HepG2 (cell line): ENCODE data around the gene NFE2L1. TPM values are rescaled to one million over a fixed set of nuclear protein-coding genes. Genes with fewer than 3 reads are reported as not detected.

Source experiments
- ATAC-seq: fragments of 200-7000 bp; cut with Tn5 transposase; 3 replicates; pipeline ENCODE4 v1.9.1; 2020; ENCODE audit warnings: mild to moderate bottlenecking, moderate library complexity
- BruUV-seq: library from RNA; stranded (reverse); fragments of 400-500 nt; replicated peaks from 2 replicates; lab custom pipeline; 2021; lab: Mats Ljungman, UMichigan
- CTCF ChIA-PET: fragments of 300-600 bp; formaldehyde crosslinking; extraction: SDS; loops from one replicate; lab custom pipeline; 2021; ENCODE audit warnings: low total read pairs, inconsistent platforms, low intra/inter-chr PET ratio; lab: Yijun Ruan, JAX
- POLR2A ChIA-PET: fragments of 350-600 bp; sonication (Branson Sonifier 250); formaldehyde crosslinking; loops from one replicate; lab custom pipeline; 2020; ENCODE audit warnings: antibody characterized with exemption, inconsistent platforms; lab: Yijun Ruan, JAX
- DNase-seq: peaks from one replicate; pipeline ENCODE4 v3.0.0-alpha.2; 2015; ENCODE audit warnings: low spot score
- FAIRE-seq: peaks from 3 replicates; lab custom pipeline; 2011; peaks lifted over from hg19 to GRCh38; lab: Jason Lieb, UNC
- H2AFZ ChIP-seq: one replicate; pipeline ENCODE4 v1.6.1; 2011; ENCODE audit warnings: low read length, inconsistent platforms
- H3K27ac ChIP-seq: fragments of 300-600 bp; 3 replicates; pipeline ENCODE4 v1.8.0; 2011; ENCODE audit warnings: mixed run types, mild to moderate bottlenecking, mixed read lengths, low read length, inconsistent platforms; ENCODE audit not compliant: insufficient read depth; ENCODE audit errors: extremely low read length
- H3K27me3 ChIP-seq, 2 experiments: fragments of 200-600 bp in 1 of 2; 2 replicates in 1 of 2; 3 replicates in 1 of 2; pipeline versions ENCODE4 v1.6.0 to v1.8.0; 2011; ENCODE audit warnings: low read length in 2 of 2, mild to moderate bottlenecking in 2 of 2, moderate library complexity in 2 of 2, inconsistent platforms in 1 of 2; ENCODE audit not compliant: insufficient read depth in 2 of 2, control insufficient read depth in 1 of 2
- H3K36me3 ChIP-seq, 2 experiments: fragments of 200-600 bp in 1 of 2; replicated peaks in 1 of 2; 2 replicates in 1 of 2; 3 replicates in 1 of 2; pipeline versions ENCODE4 v1.5.1 to v1.8.0; 2011; ENCODE audit warnings: low read length in 2 of 2, inconsistent platforms in 1 of 2; ENCODE audit not compliant: insufficient read depth in 2 of 2, control insufficient read depth in 1 of 2
- H3K4me1 ChIP-seq: 2 replicates; pipeline ENCODE4 v1.5.1; 2012; ENCODE audit warnings: low read length, inconsistent platforms; ENCODE audit not compliant: insufficient read depth
- H3K4me2 ChIP-seq: 2 replicates; pipeline ENCODE4 v1.6.0; 2011; ENCODE audit warnings: low read depth, low read length, inconsistent platforms
- H3K4me3 ChIP-seq, 3 experiments: fragments of 200-600 bp in 1 of 3; sonication (generic), shearing (Covaris generic) in 1 of 3; replicated peaks in 1 of 3; 2 replicates each; pipeline ENCODE4 v1.5.1; 2011 to 2016; ENCODE audit warnings: low read length in 3 of 3, inconsistent platforms in 2 of 3, low read depth in 2 of 3, mild to moderate bottlenecking in 2 of 3, control low read depth in 1 of 3, mixed read lengths in 1 of 3; ENCODE audit not compliant: insufficient read depth in 1 of 3
- H3K79me2 ChIP-seq: one replicate; pipeline ENCODE4 v1.6.1; 2011; ENCODE audit warnings: low read length, inconsistent platforms; ENCODE audit not compliant: insufficient read depth
- H3K9ac ChIP-seq: 2 replicates; pipeline ENCODE4 v1.6.0; 2011; ENCODE audit warnings: mild to moderate bottlenecking, low read depth, low read length, inconsistent platforms; ENCODE audit not compliant: insufficient read depth
- H3K9me3 ChIP-seq: 2 replicates; pipeline ENCODE4 v1.5.1; 2012; ENCODE audit warnings: mild to moderate bottlenecking, low read length
- H4K20me1 ChIP-seq: 2 replicates; pipeline ENCODE4 v1.6.0; 2011; ENCODE audit warnings: inconsistent platforms, mild to moderate bottlenecking, low read length, moderate library complexity; ENCODE audit not compliant: insufficient read depth
- CBX5 ChIP-seq: sonication (generic); formaldehyde crosslinking; IDR thresholded peaks from 2 replicates; pipeline ENCODE4 v1.4.0; 2020; ENCODE audit warnings: missing genetic modification reagents, borderline replicate concordance
- FOXA1 ChIP-seq, 2 experiments: fragments of 450-650 bp in 1 of 2; sonication (generic) in 1 of 2; formaldehyde crosslinking in 1 of 2; IDR thresholded peaks; 2 replicates each; pipeline versions ENCODE4 v1.4.0 to v1.6.1; 2016 to 2020; ENCODE audit warnings: missing genetic modification reagents in 1 of 2
- HNF4A ChIP-seq: sonication (generic); formaldehyde crosslinking; IDR thresholded peaks from 2 replicates; pipeline ENCODE4 v1.4.0; 2020; ENCODE audit warnings: missing genetic modification reagents
- POLR2A ChIP-seq, 2 experiments: IDR thresholded peaks; 2 replicates each; pipeline ENCODE4 v1.6.1; 2011; ENCODE audit warnings: low read depth in 2 of 2, low read length in 2 of 2, mild to moderate bottlenecking in 1 of 2, moderate library complexity in 1 of 2; ENCODE audit not compliant: insufficient read depth in 1 of 2
- SOX13 ChIP-seq, 3 experiments: fragments of 450-650 bp in 1 of 3; sonication (generic) in 1 of 3; formaldehyde crosslinking in 1 of 3; IDR thresholded peaks in 2 of 3; conservative IDR thresholded peaks in 1 of 3; 2 replicates each; pipeline versions ENCODE4 v1.5.0 to v1.6.1; 2016 to 2020; ENCODE audit warnings: antibody characterized with exemption in 1 of 3, mild to moderate bottlenecking in 1 of 3, missing compliant biosample characterization in 1 of 3, missing genetic modification reagents in 1 of 3, moderate library complexity in 1 of 3
- ZNF451 ChIP-seq: sonication (generic); formaldehyde crosslinking; IDR thresholded peaks from 2 replicates; pipeline ENCODE4 v1.5.0; 2020; ENCODE audit warnings: mild to moderate bottlenecking, missing genetic modification reagents
- ZNF709 ChIP-seq: sonication (generic); formaldehyde crosslinking; IDR thresholded peaks from 2 replicates; pipeline ENCODE4 v1.5.0; 2020; ENCODE audit warnings: mild to moderate bottlenecking, missing genetic modification reagents
- ZNF713 ChIP-seq: sonication (generic); formaldehyde crosslinking; IDR thresholded peaks from 2 replicates; pipeline ENCODE4 v1.4.0; 2020; ENCODE audit warnings: mild to moderate bottlenecking, missing genetic modification reagents
- WGBS: methylation state at CpG from one replicate; pipeline ENCODE4 v1.1.6; 2017; ENCODE audit warnings: low lambda C conversion rate; 5-methylcytosine and 5-hydroxymethylcytosine counted together
- in situ Hi-C: cut with HindIII; loops from 2 replicates; pipeline ENCODE4 v1.10.0; 2017; ENCODE audit warnings: low pct_unique_long_range_greater_than_20kb; ENCODE audit not compliant: extremely low pct_ligation_motif_present
- intact Hi-C: fragments of 100-400 bp; cut with micrococcal nuclease; formaldehyde crosslinking; loops from one replicate; pipeline ENCODE4 v1.10.0; 2022; ENCODE audit not compliant: unreplicated experiment
- polyA plus RNA-seq, 8 experiments: library from polyadenylated mRNA; depleted of rRNA in 3 of 8; stranded (reverse) in 7 of 8; unstranded in 1 of 8; fragments of >200 nt; fragmentation: Illumina TruSeq in 4 of 8; extraction: Trizol in 4 of 8; gene quantifications; 2 replicates each; pipeline versions ENCODE4 v1.2.1 to v1.2.3, GENCODE V29; 2011 to 2016; ENCODE audit warnings: low read depth in 4 of 8, missing spikeins in 1 of 8, mixed read lengths in 1 of 8; ENCODE audit not compliant: insufficient read depth in 1 of 8
- total RNA-seq, 5 experiments: library from RNA; depleted of rRNA; stranded (reverse); fragments of >200 nt; fragmentation: Illumina TruSeq; extraction: Trizol; gene quantifications; 2 replicates each; pipeline ENCODE4 v1.2.3, GENCODE V29; 2016; ENCODE audit warnings: low read depth in 1 of 5

The NFE2L1 gene
- total and polyA plus RNA-seq, 2 of the 13 experiments (the other 11 are each of a cell fraction or from before 2014, with no cell fraction given), result 67.0 to 234 TPM

DNA sequence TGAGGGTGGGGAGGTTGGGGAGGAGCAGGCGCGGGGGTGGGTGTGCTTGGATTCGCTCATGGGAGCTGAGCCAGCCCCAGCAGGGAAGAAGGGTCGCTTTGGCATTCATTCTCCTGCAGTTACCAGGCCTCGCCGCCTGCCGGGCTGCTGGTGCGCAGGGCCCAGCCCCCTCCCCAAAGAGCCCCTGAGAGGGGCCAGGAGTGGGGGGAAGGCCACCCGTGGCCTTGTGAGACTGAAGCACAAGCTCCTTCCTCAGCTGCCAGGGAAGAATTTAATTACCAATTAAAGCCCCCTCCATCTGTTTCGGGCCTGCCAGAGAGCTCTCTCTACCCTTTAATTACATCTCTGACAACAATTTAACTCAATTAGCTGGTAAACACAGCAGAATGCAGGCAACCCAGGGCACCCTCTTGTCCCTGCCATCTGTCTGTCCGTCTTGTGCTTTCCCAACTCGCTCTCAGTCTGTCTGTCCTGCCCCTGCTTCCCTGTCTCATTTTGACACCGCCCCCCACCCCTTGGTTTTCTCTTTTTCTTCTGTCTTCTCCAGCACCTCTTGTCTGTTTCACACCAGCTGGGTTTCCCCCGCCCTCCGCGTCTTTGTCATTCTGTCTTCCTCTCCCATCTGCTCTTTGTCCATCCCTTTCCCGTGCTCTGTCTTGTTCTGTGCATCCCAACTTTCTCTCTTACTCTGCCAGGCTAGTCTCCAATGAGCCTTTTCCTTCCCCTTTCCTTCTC is 44.6 kb upstream of the NFE2L1 start:
- Histone ChIP-seq H3K9me3 (no peaks in the 10 kb centered on the region), H4K20me1 (no peaks in the 10 kb centered on the region), H2AFZ (no peak overlapping the region), H3K36me3 (no peaks in the 10 kb centered on the region), H3K4me1 (peaks cover 19% of the 10 kb centered on the region), H3K27ac (no peak overlapping the region), H3K27me3 (peaks cover 2 to 31% of the 10 kb centered on the region in 2 experiments; a peak in 4 of 5 replicates), H3K9ac (no peak overlapping the region), H3K4me3 (no peak overlapping the region), H3K79me2 (no peaks in the 10 kb centered on the region), H3K4me2 (no peak overlapping the region)
- CTCF ChIA-PET, result no interaction called here
- no TSS peak for BruUV-seq
- in situ Hi-C loops (no loop called here), intact Hi-C loops (no loop called here)
- DNase-seq (no peak), FAIRE-seq (no peak), ATAC-seq (no peak)
- 0 out of 2 replicates have a peak, but pooled peaks have one; percentile 8 for TF ChIP-seq FOXA1 (IDR thresholded peaks at IDR 0.05)
- no peak for TF ChIP-seq FOXA1 (CRISPR knock-in tag; IDR thresholded peaks at IDR 0.05)
- TF ChIP-seq ZNF709, result no peak
- WGBS, result 77% methylated on average over 17 of the region's 17 CpGs
- POLR2A ChIA-PET, result no interaction called here

GRCh38 chr17:48004983-48005382 is 43.2 kb upstream of the NFE2L1 start:
- Histone ChIP-seq H3K4me3 (no peak overlapping the region), H4K20me1 (no peaks in the 10 kb centered on the region), H3K79me2 (no peaks in the 10 kb centered on the region), H3K36me3 (no peaks in the 10 kb centered on the region), H3K4me1 (peaks cover 23% of the 10 kb centered on the region), H3K9ac (no peak overlapping the region), H3K9me3 (no peaks in the 10 kb centered on the region), H3K4me2 (no peak overlapping the region), H3K27ac (no peak overlapping the region), H2AFZ (no peak overlapping the region), H3K27me3 (peaks cover 2 to 31% of the 10 kb centered on the region in 2 experiments; a peak in 4 of 5 replicates)
- CTCF ChIA-PET, result no interaction called here
- FAIRE-seq (no peak), ATAC-seq (no peak), DNase-seq (no peak)
- POLR2A ChIA-PET, result no interaction called here
- intact Hi-C loops, result no loop called here
- no peak for TF ChIP-seq ZNF713 (CRISPR knock-in tag)
- no peak for TF ChIP-seq ZNF451
- TF ChIP-seq POLR2A (IDR thresholded peaks at IDR 0.05; ENCODE audit: insufficient read depth in 1 of 2, low read depth in 2 of 2, low read length in 2 of 2), result no peak
- no peak for TF ChIP-seq CBX5
- TF ChIP-seq HNF4A (CRISPR knock-in tag), result no peak
- no peak for TF ChIP-seq SOX13 (IDR thresholded peaks at IDR 0.05)
- no peak for TF ChIP-seq SOX13 (CRISPR knock-in tag; conservative IDR thresholded peaks at IDR 0.05 in 1 of 2, IDR thresholded peaks at IDR 0.05 in 1 of 2)
- BruUV-seq, result no TSS peak
- WGBS, result 12% methylated on average over 3 of the region's 3 CpGs
- in situ Hi-C loops, result no loop called here
